Vagina (tissue), 2 donors: ENCODE measurements around the gene ATG3. TPM values are rescaled to one million over a fixed set of nuclear protein-coding genes. Genes with fewer than 3 reads are reported as not detected.
A peak's percentile ranks its signal among the peaks of the same experiment; 100 is the strongest.
"Not testable (repeated sequence)": the region's sequence is repeated elsewhere in the genome, so short reads cannot be mapped to it uniquely, and the experiment has no call there.

Experiments used
- DNase-seq, 2 donors: peaks; one replicate each; pipeline ENCODE4 v3.0.0-alpha.2; 2017; ENCODE audit errors: extremely low spot score in 2 of 2
- H3K27ac ChIP-seq: fragments of 200-600 bp; sonication (generic); one replicate; pipeline ENCODE4 v1.5.1; 2019
- H3K27me3 ChIP-seq: fragments of 200-600 bp; sonication (generic); one replicate; pipeline ENCODE4 v1.5.1; 2019
- H3K36me3 ChIP-seq, 2 donors: fragments of 200-600 bp; sonication (generic); one replicate each; pipeline ENCODE4 v1.5.1; 2017 to 2019
- H3K4me1 ChIP-seq: fragments of 200-600 bp; sonication (generic); one replicate; pipeline ENCODE4 v1.5.1; 2019
- H3K4me3 ChIP-seq, 2 donors: fragments of 200-600 bp; sonication (generic); 1 replicate in 1 of 2; 2 replicates in 1 of 2; pipeline ENCODE4 v1.5.1; 2016 to 2019
- H3K9me3 ChIP-seq: fragments of 200-600 bp; sonication (generic); one replicate; pipeline ENCODE4 v1.5.1; 2019
- CTCF ChIP-seq, 3 experiments: fragments of 450-650 bp in 2 of 3; fragments of 200-600 bp in 1 of 3; sonication (generic) in 1 of 3; IDR thresholded peaks; one replicate each; pipeline ENCODE4 v1.5.1; 2017 to 2019; ENCODE audit warnings: antibody characterized with exemption in 3 of 3, mild to moderate bottlenecking in 2 of 3, moderate library complexity in 2 of 3
- POLR2A ChIP-seq, 2 donors: fragments of 450-650 bp; IDR thresholded peaks; one replicate each; pipeline ENCODE4 v1.6.1; 2017; ENCODE audit warnings: antibody characterized with exemption in 2 of 2, mild to moderate bottlenecking in 2 of 2, moderate library complexity in 2 of 2
- POLR2AphosphoS5 ChIP-seq, 2 donors: sonication (generic); formaldehyde crosslinking; IDR thresholded peaks; one replicate each; pipeline ENCODE4 v1.9.0; 2017; ENCODE audit warnings: antibody characterized with exemption in 2 of 2, mild to moderate bottlenecking in 2 of 2, low read depth in 1 of 2; ENCODE audit not compliant: insufficient read depth in 1 of 2
- intact Hi-C: fragments of 100-400 bp; cut with DNase I; formaldehyde crosslinking; loops from one replicate; pipeline ENCODE4 v1.15.1; 2023
- total RNA-seq: library from RNA; depleted of rRNA; stranded (reverse); fragments of >200 nt; gene quantifications from one replicate; pipeline ENCODE4 v1.2.3, GENCODE V29; 2016

ATG3 gene
- total RNA-seq, 1 donor from 2014 or later, result 56.5 TPM

GRCh38 chr3:112564940-112565305 lies 3.2 kb upstream of the ATG3 start:
- Histone ChIP-seq H3K27me3 (no peaks in the 10 kb centered on the region), H3K4me1 (peaks cover 29% of the 10 kb centered on the region), H3K36me3 (peaks cover 0 to 16% of the 10 kb centered on the region in 2 donors), H3K9me3 (no peaks in the 10 kb centered on the region), H3K27ac (no peak overlapping the region), H3K4me3 (no peak overlapping the region)
- no peak for TF ChIP-seq CTCF (IDR thresholded peaks at IDR 0.05)
- DNase-seq, result no peak
- intact Hi-C loops, result loop anchor here (10.0 kb wide), 1 partner anchor 70 kb away; no protein-coding TSS in a partner anchor

- H3K4me1 ChIP-seq, result peaks cover 34% of the 10 kb centered on the region
- peaks cover 0 to 11% of the 10 kb centered on the region in 2 donors for H3K36me3 ChIP-seq
- DNase-seq, H3K27ac ChIP-seq, H3K4me3 ChIP-seq, H3K9me3 ChIP-seq, H3K27me3 ChIP-seq: not testable (repeated sequence)
- intact Hi-C loops, result loop anchor here (10.0 kb wide), 1 partner anchor 70 kb away; no protein-coding TSS in a partner anchor
Measured at GRCh38 chr3:112564247-112564939, 2.6 kb upstream of the ATG3 start.

GRCh38 chr3:112561484-112561733 lies 353 bp downstream of the ATG3 start:
- Histone ChIP-seq H3K9me3 (no peaks in the 10 kb centered on the region), H3K27ac (peak overlapping the region; percentile 95), H3K36me3 (peaks cover 0 to 8% of the 10 kb centered on the region in 2 donors), H3K4me1 (peaks cover 48% of the 10 kb centered on the region), H3K4me3 (peak overlapping the region; percentile 89 to 98), H3K27me3 (no peaks in the 10 kb centered on the region)
- intact Hi-C loops, result loop anchor here (10.0 kb wide), 1 partner anchor 73 kb away; no protein-coding TSS in a partner anchor
- DNase-seq, result no peak
- no peak for TF ChIP-seq POLR2AphosphoS5 (IDR thresholded peaks at IDR 0.05; ENCODE audit: insufficient read depth in 1 of 2, low read depth in 1 of 2)
- TF ChIP-seq CTCF (IDR thresholded peaks at IDR 0.05), result no peak
- TF ChIP-seq POLR2A (IDR thresholded peaks at IDR 0.05), result no peak

GRCh38 chr3:112560721-112561483 lies 860 bp downstream of the ATG3 start:
- Histone ChIP-seq H3K4me1 (peaks cover 50% of the 10 kb centered on the region), H3K4me3 (peak overlapping the region; percentile 89 to 98)
- TF ChIP-seq POLR2A (IDR thresholded peaks at IDR 0.05) (no peak), CTCF (IDR thresholded peaks at IDR 0.05) (no peak)

GRCh38 chr3:112560307-112560706 lies 1.5 kb downstream of the ATG3 start:
- H3K4me1 ChIP-seq, result peaks cover 56% of the 10 kb centered on the region
- TF ChIP-seq CTCF (IDR thresholded peaks at IDR 0.05) (no peak), POLR2A (IDR thresholded peaks at IDR 0.05) (no peak), POLR2AphosphoS5 (IDR thresholded peaks at IDR 0.05; ENCODE audit: insufficient read depth in 1 of 2, low read depth in 1 of 2) (no peak)
- intact Hi-C loops, result loop anchor here (10.0 kb wide), 1 partner anchor 74 kb away; no protein-coding TSS in a partner anchor

More at GRCh38 chr3:112560721-112561483, 860 bp downstream of the ATG3 start:
- no peaks in the 10 kb centered on the region for H3K27me3 ChIP-seq
- H3K36me3 ChIP-seq, result peaks cover 0 to 8% of the 10 kb centered on the region in 2 donors
- no peaks in the 10 kb centered on the region for H3K9me3 ChIP-seq
- DNase-seq, result no peak
- intact Hi-C loops, result loop anchor here (10.0 kb wide), 1 partner anchor 74 kb away; no protein-coding TSS in a partner anchor
- H3K27ac ChIP-seq, result peak overlapping the region; percentile 95

More at GRCh38 chr3:112560307-112560706, 1.5 kb downstream of the ATG3 start:
- DNase-seq, result no peak
- Histone ChIP-seq H3K4me3 (peak overlapping the region; percentile 89 to 98), H3K9me3 (no peaks in the 10 kb centered on the region), H3K36me3 (peaks cover 0 to 8% of the 10 kb centered on the region in 2 donors), H3K27ac (peak overlapping the region; percentile 95), H3K27me3 (no peaks in the 10 kb centered on the region)
